Activated CD4-positive, CD25-positive, alpha-beta regulatory T cell (primary cell): ENCODE measurements around the gene P2RY1.

Experiments
- DNase-seq, 4 experiments: peaks; one replicate each; lab custom pipeline; 2025; lab: John Stamatoyannopoulos, UW

Gene P2RY1, protein sequence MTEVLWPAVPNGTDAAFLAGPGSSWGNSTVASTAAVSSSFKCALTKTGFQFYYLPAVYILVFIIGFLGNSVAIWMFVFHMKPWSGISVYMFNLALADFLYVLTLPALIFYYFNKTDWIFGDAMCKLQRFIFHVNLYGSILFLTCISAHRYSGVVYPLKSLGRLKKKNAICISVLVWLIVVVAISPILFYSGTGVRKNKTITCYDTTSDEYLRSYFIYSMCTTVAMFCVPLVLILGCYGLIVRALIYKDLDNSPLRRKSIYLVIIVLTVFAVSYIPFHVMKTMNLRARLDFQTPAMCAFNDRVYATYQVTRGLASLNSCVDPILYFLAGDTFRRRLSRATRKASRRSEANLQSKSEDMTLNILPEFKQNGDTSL

DNA sequence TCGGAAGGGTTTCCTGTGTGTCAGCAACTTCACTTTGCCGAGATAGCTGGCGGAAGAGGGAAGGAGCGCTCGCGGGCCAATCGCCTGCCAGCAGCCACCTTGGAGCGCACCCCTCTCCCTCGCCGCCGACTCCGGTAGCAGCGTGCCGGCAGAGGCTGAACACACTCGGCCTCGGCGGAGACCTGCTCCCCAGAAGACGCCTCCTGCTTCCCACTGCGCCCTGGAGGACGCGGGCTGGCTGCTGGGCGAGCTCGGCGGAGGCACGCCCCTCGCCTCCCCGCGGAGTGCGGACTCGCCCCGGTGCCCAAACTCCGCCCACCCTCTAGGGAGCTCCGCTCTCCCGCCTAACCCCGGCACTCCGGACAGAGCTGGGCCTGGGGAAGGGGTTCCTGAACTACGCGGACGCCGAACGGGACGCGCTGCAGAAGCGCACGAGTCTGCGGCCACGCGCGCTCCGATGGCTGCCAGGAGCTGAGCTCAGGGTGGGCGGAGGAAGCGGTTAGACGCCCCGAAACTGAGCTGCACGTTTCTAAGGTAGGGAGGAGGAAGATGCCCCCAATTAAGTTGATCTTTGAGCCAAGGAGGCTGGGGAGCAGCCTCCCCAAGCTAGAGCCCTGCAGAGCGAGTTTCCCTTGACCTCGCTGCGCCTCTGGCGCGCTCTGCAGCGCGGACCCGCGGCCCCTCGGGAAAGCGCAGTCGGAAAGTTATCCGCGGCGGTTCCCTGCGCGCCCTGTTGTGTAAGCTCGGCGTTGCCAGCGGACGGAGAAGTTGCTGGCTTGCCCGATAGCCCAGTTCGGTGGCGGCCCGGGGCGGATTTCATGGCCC lies at the start of gene P2RY1:
P2RY1 (plus strand) TSS at position 356 of the 825 bp plus-strand sequence. CDS start 652 bp downstream, outside the sequence.
- no peak for DNase-seq

DNA sequence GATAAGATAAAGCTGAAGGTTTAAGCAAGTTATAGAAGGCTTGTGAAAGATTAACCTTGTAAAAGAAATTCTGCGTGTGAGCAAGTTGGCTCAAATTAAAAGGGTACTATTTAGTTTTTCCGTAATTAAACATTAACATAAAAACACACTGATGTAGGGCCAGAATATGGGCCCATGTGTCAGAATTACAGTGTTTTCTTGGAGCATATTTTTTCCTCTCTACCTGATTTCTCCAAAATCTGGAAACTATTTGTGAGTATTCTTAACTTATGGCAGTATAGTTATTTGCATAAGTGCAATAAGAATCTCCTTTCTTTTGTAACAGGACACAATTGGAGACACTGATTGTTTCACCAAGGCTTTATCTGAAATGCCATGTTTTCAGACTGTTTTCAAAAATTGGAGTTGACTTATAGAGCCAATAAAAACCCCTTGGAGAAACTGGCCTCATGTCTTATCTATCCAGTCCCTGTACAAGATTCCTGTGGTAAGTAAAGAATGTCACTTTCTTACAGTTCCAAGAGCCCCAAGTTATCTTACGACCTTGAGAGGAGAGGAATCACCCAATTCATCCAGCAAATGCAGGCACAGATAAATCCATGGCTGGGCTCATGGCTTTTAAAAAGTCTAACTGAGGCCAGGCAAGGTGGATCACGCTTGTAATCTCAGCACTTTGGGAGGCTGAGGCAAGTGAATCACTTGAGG lies 47.8 kb upstream of the P2RY1 start:
- DNase-seq, result no peak

DNA sequence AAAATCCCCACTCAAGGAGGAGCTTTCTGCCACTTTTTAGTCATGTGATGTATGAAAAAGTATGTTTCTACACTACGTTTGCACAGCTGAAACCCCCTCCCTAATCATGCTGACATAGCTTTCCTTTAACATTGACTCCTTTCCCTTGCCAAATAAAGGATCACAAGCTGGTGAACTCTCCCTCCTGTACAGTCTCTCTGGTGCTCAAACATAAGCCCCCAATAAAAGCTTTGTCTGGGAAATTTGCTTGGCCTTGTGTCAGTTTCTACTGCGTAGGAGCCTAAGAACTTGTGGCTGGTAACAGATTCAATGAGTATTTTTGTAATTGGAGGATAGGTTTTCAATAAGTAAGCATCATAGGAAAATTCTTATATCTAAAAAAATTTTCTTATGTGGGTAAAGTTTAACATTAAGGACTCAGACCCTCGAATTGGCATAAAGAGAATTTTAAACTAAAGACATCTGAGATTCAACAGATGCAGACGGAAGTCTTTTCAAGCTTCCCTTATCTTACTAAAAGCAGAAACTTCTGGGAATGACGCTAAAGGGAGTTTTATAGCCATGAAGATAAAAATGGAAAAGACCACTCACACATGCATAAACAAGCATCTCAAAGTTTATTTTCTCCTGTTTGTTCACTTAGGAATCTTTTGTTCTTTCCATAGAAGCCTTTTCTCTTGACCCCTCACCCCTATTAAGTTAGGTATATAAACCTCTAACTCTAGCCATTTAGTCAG lies 44.1 kb upstream of the P2RY1 start:
- DNase-seq, result no peak

DNA sequence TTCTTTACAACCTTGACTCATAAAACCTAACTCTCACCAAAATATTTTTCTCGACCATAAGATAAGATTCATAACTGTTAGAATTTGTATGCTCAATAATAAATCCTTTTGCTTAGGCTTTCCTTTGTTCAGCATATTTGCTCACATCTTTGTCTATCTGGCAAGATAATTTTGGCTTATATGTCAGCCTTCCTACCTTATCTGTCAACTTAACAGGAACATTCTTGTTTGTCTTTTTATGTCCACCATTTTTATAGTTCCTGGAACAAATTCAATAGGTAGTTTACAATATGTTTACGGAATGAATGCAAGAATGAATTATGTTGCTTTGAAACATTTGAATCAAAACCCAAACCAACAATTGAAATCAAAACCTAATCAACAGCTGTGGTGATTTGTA lies 41.0 kb upstream of the P2RY1 start:
- DNase-seq, result no peak

DNA sequence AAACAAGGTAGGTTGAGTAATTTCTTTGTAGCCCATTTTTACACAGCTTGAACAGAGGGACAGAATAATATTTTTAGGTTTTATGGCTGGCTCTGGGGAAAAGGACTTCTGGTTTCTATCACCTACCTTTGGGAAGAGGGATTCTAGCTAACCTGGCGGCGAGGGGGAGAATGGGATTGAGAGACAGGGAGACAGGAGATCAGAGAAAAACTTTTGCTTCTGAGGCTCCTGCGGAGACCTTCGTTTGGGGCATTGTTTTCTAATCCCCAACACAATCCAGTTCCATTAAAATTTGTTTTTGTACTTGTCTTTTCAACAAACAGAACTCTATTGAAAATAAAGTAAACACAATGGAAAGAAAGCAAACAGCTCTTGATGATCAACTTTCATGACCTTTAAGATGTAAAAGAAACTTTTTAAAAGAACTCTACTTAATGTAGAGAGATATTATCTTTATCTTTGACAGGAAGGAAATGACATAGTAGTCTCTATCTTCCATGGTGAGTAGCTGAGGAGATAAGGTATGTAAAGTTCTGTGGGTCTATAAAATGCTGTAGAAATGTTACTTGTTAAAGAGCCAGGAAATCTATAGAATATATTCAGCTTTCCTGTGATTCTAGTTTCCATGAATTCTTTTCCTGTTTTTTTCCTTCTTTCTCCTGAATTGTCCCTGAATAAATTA lies 37.0 kb upstream of the P2RY1 start:
- DNase-seq, result no peak

DNA sequence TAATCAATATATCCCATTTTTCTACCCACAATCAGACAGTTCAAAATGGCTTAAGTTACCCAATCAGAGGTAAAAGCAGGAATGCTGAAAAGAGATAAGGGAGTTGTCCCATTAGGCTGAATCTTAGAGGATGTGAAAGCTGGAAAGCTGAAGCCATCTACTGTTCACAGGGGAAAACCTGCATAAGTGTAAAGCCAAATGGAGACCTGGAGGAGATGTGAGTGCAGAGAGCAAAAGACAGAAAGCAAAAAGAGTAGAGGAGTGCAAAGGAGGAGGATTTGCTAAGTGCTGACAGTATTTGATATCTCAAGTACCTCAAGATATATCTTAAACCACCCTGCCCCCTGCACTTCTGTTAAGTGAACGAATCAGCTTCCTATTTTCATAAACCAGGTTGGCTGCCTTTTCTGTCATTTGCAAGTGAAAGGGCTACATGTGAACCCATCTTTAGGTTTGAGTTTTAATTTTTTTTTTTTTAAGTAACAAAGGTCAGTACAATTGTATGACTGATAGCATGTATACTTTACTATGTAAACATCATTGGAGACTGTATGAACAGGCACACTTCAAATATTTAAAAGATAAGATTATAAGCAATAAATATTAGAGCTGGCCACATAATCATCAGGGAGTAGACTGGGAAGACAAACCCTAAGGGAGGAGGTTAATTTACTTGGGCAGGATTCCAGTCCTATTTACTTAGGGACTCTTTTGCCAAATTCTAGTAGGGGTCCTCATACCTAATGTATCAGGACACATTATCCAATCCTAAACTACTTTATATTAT lies 22.8 kb upstream of the P2RY1 start:
- DNase-seq, result no peak

DNA sequence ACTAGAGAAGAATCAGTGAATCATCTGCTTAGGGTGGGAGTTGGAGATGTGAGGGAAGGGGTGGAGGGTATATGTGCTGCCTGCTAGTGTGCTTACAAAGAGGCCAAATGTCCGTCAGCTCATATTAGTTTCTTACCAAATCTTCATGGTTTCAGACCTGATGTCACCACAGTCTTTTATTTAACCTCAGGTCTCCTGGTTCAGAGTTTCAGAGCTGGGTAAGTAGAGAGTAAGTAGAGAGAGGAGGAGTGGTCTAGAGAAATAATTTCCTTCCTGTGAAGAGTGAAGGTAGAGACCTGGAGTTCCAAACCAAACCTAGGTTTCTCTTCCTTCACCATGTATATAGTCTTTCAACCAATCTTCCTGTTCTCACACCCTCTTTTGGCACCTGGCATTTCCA lies 17.5 kb upstream of the P2RY1 start:
- no peak for DNase-seq

DNA sequence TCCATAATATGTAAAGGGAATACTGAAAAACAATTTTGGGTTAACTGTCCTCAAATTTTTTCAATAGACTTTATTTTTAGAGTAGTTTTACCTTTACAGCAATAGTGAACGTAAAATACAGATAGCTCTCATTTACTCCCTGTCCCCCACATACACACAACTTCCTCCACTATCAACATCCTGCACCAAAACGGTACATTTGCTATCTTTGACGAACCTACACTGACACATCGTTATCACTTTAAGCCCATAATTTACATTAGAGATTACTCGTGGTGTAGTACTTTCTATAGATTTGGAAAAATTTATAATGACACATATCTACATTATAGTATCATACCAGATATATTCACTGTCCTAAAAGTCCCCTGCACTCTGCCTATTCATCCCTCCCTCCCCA lies 16.9 kb upstream of the P2RY1 start:
- no peak for DNase-seq

DNA sequence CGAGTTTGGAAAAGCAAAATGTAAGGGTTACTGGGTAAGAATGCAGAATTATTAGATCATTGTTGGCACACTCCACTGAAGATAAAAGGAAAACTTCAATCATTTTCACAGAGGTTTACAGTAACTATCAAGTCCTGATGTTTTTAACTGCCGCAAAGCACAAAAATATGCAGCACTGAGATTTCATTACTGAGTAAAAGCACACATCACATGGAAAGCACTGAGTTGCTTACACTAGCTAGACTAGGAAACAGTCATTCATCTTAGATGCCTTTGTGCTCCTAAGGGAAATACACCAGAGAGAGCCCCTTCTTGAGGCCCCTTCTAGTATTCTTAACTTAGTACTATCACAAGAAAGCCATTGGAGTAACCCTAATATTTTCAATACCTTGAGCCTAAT lies 11.8 kb upstream of the P2RY1 start:
- no peak for DNase-seq

DNA sequence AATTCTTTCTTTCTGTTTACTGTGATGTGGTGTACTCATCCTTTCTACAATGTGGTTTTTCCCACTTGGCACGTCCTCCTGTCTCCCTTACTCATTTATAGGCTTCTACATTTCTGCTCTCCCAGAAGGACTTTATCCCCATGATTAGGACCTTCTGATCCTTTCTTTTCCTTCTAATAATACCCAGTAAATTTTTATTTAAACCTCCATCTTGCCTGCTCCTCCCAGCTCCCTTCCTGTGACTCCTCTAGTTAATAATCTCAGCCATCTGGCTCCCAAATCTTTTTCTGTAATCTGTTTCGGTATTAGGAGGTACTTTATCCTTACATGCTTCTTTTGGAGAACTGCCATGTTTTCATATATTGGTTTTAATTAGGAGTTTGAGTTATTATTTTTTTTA lies 11.2 kb upstream of the P2RY1 start:
- DNase-seq, result no peak

DNA sequence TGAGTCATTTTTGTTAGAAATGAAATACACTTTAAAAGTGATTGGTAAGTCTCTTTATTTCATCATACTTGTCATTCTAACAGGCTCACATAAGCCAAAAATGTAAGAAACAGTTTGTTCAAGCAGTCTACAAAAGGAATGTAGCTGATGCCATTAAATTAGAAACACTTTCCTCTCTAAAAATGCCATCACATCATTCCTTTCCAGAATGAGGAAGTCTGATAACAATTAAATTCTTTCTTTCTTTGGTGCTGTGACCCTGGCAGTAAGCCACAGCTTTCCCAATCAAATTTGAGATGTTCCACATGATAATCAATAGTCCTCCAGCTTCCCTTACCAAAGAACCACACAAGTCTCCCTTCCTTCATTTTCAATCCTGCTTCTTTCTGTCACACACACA lies 9.4 kb upstream of the P2RY1 start:
- no peak for DNase-seq

DNA sequence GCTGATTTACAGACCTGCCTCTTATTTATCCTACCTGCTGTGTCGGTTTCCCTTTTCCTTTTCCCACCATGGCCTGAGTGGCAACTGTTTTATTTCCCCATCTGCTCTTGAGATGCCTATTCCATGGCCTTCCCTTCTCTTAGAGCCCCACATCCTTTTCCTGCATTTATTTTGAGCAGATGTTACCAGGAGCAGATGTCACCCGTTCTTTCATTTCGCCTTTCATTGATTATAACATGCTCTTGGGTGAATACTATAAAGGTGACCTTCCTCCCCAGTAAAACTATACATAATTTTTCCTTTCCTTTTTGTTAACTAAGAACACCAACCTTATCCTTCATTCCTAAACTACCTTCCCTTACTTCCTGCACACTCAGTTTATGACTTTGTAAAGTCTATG lies 8.5 kb upstream of the P2RY1 start:
- DNase-seq, result no peak

DNA sequence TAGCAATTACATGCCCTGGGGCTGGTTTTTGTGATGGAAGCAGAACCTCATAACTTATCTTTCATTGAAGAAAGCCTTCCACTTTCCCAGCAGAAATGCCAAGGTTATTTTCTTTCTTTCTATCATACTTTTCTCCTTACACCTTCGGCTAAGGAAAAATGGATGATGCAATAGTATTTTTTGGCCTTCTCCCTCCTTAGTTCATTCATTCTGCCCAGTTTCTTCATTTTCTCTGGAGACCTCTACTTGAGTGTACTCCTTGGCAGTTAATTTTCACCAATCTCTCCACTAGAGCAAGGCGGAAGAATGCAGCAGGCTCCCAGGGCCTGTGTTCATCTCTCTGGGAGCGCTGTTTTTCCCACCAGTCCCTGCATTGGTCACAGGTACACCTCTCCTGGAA lies 7.6 kb upstream of the P2RY1 start:
- no peak for DNase-seq

DNA sequence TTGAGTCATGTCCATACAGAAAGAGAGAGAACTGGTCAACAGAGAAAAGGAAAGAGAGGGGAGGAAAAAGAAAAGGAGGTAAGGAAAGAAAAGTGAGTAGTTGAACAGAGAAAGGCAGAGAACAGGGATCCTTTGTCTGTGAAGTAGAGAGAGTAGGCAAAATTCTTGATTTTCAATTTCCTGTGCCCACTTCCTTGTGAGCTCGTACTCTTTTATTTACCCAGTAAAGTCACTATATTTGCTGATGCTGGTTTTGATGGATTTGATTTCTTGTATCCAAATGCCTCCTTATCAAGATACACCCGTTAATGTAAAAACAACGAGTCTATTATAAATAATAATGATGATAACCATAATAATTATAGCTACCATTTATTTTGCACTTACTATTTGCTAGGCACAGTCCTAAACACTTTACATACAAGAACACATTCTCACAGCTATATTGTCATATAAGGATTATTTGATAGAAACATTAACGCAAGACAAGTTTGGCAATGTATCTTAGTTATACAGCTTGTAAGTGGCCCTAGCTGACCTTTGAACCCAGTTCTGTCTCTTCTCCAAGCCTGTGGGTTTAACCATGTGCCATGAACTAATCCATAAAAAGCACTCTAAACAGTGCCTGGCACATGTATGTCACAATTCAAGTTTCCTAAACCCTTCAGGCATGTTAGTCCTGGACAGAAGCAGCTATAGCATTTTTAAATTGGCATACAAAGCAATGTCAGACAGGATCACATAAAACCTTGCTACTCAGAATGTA lies 6.7 kb upstream of the P2RY1 start:
- no peak for DNase-seq

DNA sequence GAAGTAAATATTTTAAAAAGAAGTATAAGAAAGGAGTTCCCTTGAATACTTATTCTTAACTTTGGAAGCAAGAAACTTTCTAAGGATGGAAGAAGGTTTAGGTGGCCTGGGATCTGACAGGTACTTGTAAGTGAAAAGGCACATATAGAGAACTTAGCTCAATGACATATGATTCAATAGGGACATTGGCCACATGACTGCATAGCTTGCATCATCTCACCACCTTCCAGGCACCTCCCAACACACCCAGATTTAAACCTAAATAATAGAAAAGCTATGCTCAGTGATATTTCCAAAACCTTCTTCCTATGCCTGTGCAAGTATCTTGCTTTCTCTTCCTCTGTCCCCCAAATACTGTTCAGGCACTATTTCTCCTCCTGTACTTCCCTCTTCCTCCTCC lies 4.7 kb upstream of the P2RY1 start:
- no peak for DNase-seq

DNA sequence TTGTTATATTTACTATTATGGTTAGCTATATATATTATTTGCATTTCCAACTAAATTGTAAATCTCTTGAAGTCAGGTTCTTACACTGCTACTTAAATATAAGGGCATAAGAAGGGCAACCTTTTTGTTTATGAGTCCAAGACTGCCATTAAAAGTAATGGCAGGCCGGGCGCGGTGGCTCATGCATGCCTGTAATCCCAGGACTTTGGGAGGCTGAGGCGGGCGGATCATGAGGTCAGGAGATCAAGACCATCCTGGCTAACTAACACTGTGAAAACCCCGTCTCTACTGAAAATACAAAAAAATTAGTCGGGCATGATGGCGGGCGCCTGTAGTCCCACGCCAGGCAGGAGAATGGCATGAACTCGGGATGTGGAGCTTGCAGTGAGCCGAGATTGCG lies 2.9 kb upstream of the P2RY1 start:
- no peak for DNase-seq

DNA sequence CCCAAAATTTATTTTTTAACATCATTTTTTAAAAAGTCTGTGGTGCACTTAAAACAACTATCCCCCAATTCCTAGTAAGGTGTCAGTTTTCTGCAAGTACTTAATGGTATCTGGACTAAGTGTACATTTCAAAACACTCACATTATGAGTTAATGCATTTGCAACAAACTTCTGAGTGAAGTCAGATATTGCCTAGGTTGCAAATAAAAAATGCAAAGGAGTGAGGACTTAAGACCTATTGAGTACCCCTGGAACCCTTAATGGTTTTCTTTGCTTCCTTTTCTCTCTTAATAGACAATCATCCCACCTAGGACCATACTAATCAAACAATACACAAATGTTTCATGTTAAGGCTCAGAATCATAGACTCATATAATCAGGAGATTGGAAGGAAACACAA lies 1.8 kb upstream of the P2RY1 start:
- no peak for DNase-seq

DNA sequence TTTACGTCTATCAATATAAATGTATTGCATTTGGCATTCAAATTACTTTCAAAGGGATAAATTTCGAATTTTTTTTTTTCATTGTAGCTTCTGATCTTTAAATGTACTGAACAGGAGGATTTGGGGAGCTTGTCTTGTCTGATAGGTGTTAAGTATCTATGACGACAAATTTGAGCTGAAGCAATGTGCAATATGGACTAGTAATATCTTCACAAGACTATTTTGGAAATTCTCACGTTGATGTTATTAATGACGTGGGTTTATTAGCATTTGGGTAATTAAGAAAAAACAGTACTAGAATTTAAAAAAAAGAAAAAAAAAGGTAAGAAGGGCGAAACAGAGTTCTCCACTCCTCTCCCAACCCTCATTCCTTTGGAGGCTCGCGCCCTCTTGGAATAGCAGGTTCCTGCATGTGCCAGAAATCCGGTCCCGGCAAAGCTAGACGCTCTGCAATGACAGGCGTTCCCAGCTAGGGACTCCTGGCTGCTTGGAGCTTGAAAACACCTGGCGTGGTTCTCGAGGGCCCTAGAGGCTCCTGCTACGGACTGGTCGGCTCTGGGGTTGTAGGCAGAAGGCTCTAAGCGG lies 648 bp upstream of the P2RY1 start:
- DNase-seq, result no peak

DNA sequence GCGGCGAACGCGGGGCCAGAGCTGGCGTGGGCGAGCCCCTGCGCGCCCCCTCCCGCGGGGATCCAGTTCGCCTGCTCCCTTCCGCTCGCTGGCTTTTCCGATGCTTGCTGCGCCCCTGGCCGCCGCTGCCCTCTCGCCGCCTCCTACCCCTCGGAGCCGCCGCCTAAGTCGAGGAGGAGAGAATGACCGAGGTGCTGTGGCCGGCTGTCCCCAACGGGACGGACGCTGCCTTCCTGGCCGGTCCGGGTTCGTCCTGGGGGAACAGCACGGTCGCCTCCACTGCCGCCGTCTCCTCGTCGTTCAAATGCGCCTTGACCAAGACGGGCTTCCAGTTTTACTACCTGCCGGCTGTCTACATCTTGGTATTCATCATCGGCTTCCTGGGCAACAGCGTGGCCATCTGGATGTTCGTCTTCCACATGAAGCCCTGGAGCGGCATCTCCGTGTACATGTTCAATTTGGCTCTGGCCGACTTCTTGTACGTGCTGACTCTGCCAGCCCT lies 721 bp downstream of the P2RY1 start:
- DNase-seq, result no peak
